Kasumi-1 (cell line): ENCODE measurements around the gene ZNF787.

Source experiments
- DNase-seq, 2 experiments: peaks; one replicate each; lab custom pipeline; 2025; lab: John Stamatoyannopoulos, UW

Gene ZNF787

GRCh38 chr19:56120371-56121179 lies 520 bp downstream of the ZNF787 start:
- peak; percentile 67 to 85 for DNase-seq

GRCh38 chr19:56120002-56120370 lies 1.1 kb downstream of the ZNF787 start:
- no peak for DNase-seq

GRCh38 chr19:56119582-56119978 lies 1.5 kb downstream of the ZNF787 start:
- DNase-seq = no peak

- no peak for DNase-seq
Measured at GRCh38 chr19:56118666-56119581, 2.2 kb downstream of the ZNF787 start.

GRCh38 chr19:56117889-56118288 lies 3.2 kb downstream of the ZNF787 start:
- no peak for DNase-seq

- DNase-seq = no peak
Measured at GRCh38 chr19:56117376-56117884, 3.7 kb downstream of the ZNF787 start.

- DNase-seq = no peak
Measured at GRCh38 chr19:56116606-56117005, 4.5 kb downstream of the ZNF787 start.

GRCh38 chr19:56115490-56115889 lies 5.6 kb downstream of the ZNF787 start:
- no peak for DNase-seq

GRCh38 chr19:56114778-56115110 lies 6.4 kb downstream of the ZNF787 start:
- DNase-seq = no peak

- no peak for DNase-seq
Measured at GRCh38 chr19:56114051-56114777, 6.9 kb downstream of the ZNF787 start.

- no peak for DNase-seq
Measured at GRCh38 chr19:56113074-56113632, 7.9 kb downstream of the ZNF787 start.

- DNase-seq = no peak
Measured at GRCh38 chr19:56112313-56112709, 8.8 kb downstream of the ZNF787 start.

GRCh38 chr19:56111601-56112312 lies 9.3 kb downstream of the ZNF787 start:
- no peak for DNase-seq

- no peak for DNase-seq
Measured at GRCh38 chr19:56110515-56111448, 10.3 kb downstream of the ZNF787 start.

- DNase-seq = no peak
Measured at GRCh38 chr19:56109226-56109625, 11.9 kb downstream of the ZNF787 start.

GRCh38 chr19:56108447-56109195 lies 12.5 kb downstream of the ZNF787 start:
- no peak for DNase-seq

GRCh38 chr19:56107626-56108351 lies 13.3 kb downstream of the ZNF787 start:
- DNase-seq = no peak

- no peak for DNase-seq
Measured at GRCh38 chr19:56106993-56107392, 14.1 kb downstream of the ZNF787 start.

- DNase-seq = no peak
Measured at GRCh38 chr19:56106397-56106849, 14.7 kb downstream of the ZNF787 start.
